ENCODE results near the gene SEMA3E.
A peak's percentile ranks its signal among the peaks of the same experiment; 100 is the strongest.

The SEMA3E gene

GRCh38 chr7:83325083-83325482, 323.9 kb downstream of the SEMA3E start:
- DNase-seq = peak; percentile 24
- H3K4me1 ChIP-seq = peaks cover 6% of the 10 kb centered on the region; the same call in 1 of the 2 replicates
- TF ChIP-seq CTCF (IDR thresholded peaks at IDR 0.05; ENCODE audit: low read depth, low read length) = peak; percentile 39

GRCh38 chr7:83324596-83324995, 324.3 kb downstream of the SEMA3E start:
- H3K4me3 ChIP-seq (ENCODE audit: low read depth, low read length) = no peak overlapping the region
- H3K27me3 ChIP-seq = no peaks in the 10 kb centered on the region
- no peaks in the 10 kb centered on the region for H3K9me3 ChIP-seq
- DNase-seq = no peak
- no peaks in the 10 kb centered on the region for H3K36me3 ChIP-seq
- no peak for TF ChIP-seq CTCF (IDR thresholded peaks at IDR 0.05; ENCODE audit: low read depth, low read length)
- H3K4me1 ChIP-seq = peaks cover 7% of the 10 kb centered on the region; the same call in 1 of the 2 replicates

More at GRCh38 chr7:83325083-83325482, 323.9 kb downstream of the SEMA3E start:
- no peaks in the 10 kb centered on the region for H3K9me3 ChIP-seq
- H3K27me3 ChIP-seq = no peaks in the 10 kb centered on the region
- no peak overlapping the region for H3K4me3 ChIP-seq (ENCODE audit: low read depth, low read length)
- no peaks in the 10 kb centered on the region for H3K36me3 ChIP-seq

GRCh38 chr7:83321011-83321410, 327.9 kb downstream of the SEMA3E start:
- peaks cover 16% of the 10 kb centered on the region for H3K4me1 ChIP-seq
- no peak overlapping the region for H3K4me3 ChIP-seq (ENCODE audit: low read depth, low read length)
- no peaks in the 10 kb centered on the region for H3K9me3 ChIP-seq
- no peaks in the 10 kb centered on the region for H3K27me3 ChIP-seq
- no peak for TF ChIP-seq CTCF (IDR thresholded peaks at IDR 0.05; ENCODE audit: low read depth, low read length)
- no peaks in the 10 kb centered on the region for H3K36me3 ChIP-seq
- DNase-seq = no peak

GRCh38 chr7:83313931-83314330, 335.0 kb downstream of the SEMA3E start:
- no peak for DNase-seq
- H3K36me3 ChIP-seq = no peaks in the 10 kb centered on the region
- TF ChIP-seq CTCF (IDR thresholded peaks at IDR 0.05; ENCODE audit: low read depth, low read length) = no peak
- H3K4me3 ChIP-seq (ENCODE audit: low read depth, low read length) = no peak overlapping the region
- no peaks in the 10 kb centered on the region for H3K27me3 ChIP-seq
- H3K4me1 ChIP-seq = peaks cover 6% of the 10 kb centered on the region
- no peaks in the 10 kb centered on the region for H3K9me3 ChIP-seq

All from BE2C (cell line).